ENCODE measurements around the gene ATP10A. TPM values are rescaled to one million over a fixed set of nuclear protein-coding genes. Genes with fewer than 3 reads are reported as not detected.

ATP10A gene
- total and polyA plus RNA-seq, 9 of the 15 experiments (the other 6 are each of a cell fraction or from before 2014, with no cell fraction given) = 0.09 TPM; not detected in 8

DNA sequence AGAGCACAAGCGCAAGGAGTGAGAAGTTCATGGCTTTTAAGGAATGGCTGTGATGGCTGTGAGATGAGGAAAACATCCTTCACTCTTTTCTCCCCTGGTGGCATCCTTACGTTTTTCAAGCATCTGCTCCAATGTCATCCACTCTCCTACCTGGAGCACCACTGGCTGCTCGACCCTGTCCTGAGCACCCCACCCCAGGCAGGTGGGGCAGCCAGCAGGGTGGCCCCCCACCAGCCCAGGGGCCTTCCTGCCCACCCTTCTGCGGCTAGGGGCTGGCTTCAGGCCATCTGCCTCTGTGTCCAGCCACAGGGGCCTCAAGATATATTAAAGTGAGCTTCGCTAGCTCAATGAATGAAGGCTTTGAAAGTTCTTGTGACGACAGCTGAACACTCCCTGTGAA is 56.1 kb downstream of the ATP10A start (continued):
- TF ChIP-seq IRF2 (CRISPR knock-in tag; IDR thresholded peaks at IDR 0.05) = no peak
- TF ChIP-seq MTF1 (CRISPR knock-in tag; IDR thresholded peaks at IDR 0.05; ENCODE audit: borderline replicate concordance) = no peak

GRCh38 chr15:25805031-25805430 is 58.1 kb downstream of the ATP10A start:
- ChIA-PET CTCF (ENCODE audit: low intra/inter-chr PET ratio) (no interaction called here), POLR2A (no interaction called here)
- H2AFZ ChIP-seq (ENCODE audit: low read depth, low read length) = no peak overlapping the region
- H3K27me3 ChIP-seq (ENCODE audit: control insufficient read depth in 2 of 2, insufficient read depth in 2 of 2, low read length in 2 of 2) = peaks cover 6 to 59% of the 10 kb centered on the region in 2 experiments; a peak in 4 of 5 replicates
- BruUV-seq (replicated peaks) = no TSS peak
- no peak for FAIRE-seq
- no peak overlapping the region for H3K27ac ChIP-seq (ENCODE audit: extremely low read depth, low read depth, low read length)
- WGBS (ENCODE audit: insufficient coverage, low coverage, missing lambda C conversion rate) = under 1% methylated on average over 12 of the region's 12 CpGs
- no peaks in the 10 kb centered on the region for H3K4me1 ChIP-seq (replicated peaks in 1 of 2; ENCODE audit: control insufficient read depth in 2 of 2, insufficient read depth in 2 of 2, low read length in 2 of 2)
- H3K36me3 ChIP-seq (ENCODE audit: control insufficient read depth, insufficient read depth, low read length) = no peaks in the 10 kb centered on the region
- no peaks in the 10 kb centered on the region for H3K9me3 ChIP-seq (replicated peaks; ENCODE audit: control insufficient read depth, insufficient read depth, low read depth, low read length)
- TF ChIP-seq, protein P1, sequence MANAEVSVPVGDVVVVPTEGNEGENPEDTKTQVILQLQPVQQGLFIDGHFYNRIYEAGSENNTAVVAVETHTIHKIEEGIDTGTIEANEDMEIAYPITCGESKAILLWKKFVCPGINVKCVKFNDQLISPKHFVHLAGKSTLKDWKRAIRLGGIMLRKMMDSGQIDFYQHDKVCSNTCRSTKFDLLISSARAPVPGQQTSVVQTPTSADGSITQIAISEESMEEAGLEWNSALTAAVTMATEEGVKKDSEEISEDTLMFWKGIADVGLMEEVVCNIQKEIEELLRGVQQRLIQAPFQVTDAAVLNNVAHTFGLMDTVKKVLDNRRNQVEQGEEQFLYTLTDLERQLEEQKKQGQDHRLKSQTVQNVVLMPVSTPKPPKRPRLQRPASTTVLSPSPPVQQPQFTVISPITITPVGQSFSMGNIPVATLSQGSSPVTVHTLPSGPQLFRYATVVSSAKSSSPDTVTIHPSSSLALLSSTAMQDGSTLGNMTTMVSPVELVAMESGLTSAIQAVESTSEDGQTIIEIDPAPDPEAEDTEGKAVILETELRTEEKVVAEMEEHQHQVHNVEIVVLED (CRISPR knock-in tag; IDR thresholded peaks at IDR 0.05) = no peak
- no peak for TF ChIP-seq SETDB1 (IDR thresholded peaks at IDR 0.05; ENCODE audit: low read length)
- TF ChIP-seq ZNF274 (IDR thresholded peaks at IDR 0.05; ENCODE audit: borderline replicate concordance, low read depth, low read length) = no peak
- no peak for TF ChIP-seq ZC3H11A (IDR thresholded peaks at IDR 0.05; ENCODE audit: low read depth, low read length)
- no peak for TF ChIP-seq KAT8 (IDR thresholded peaks at IDR 0.05; ENCODE audit: low read depth)
- TF ChIP-seq, protein P2, sequence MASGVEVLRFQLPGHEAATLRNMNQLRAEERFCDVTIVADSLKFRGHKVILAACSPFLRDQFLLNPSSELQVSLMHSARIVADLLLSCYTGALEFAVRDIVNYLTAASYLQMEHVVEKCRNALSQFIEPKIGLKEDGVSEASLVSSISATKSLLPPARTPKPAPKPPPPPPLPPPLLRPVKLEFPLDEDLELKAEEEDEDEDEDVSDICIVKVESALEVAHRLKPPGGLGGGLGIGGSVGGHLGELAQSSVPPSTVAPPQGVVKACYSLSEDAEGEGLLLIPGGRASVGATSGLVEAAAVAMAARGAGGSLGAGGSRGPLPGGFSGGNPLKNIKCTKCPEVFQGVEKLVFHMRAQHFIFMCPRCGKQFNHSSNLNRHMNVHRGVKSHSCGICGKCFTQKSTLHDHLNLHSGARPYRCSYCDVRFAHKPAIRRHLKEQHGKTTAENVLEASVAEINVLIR (CRISPR knock-in tag; IDR thresholded peaks at IDR 0.05) = no peak
- TF ChIP-seq ZNF583 (CRISPR knock-in tag; IDR thresholded peaks at IDR 0.05) = no peak
- TF ChIP-seq MYC (IDR thresholded peaks at IDR 0.05; ENCODE audit: low read depth, low read length) = no peak
- TF ChIP-seq MYC (CRISPR knock-in tag; IDR thresholded peaks at IDR 0.05; ENCODE audit: borderline replicate concordance, low read depth) = no peak
- H3K4me2 ChIP-seq (ENCODE audit: insufficient read depth, low read length) = no peak overlapping the region
- no peak for ATAC-seq
- in situ Hi-C loops (cut with MboI) = no loop called here
- no peaks in the 10 kb centered on the region for H3K9me1 ChIP-seq (ENCODE audit: control insufficient read depth, insufficient read depth, low read length)
- intact Hi-C loops (cut with micrococcal nuclease) = no loop called here
- no peaks in the 10 kb centered on the region for H3K79me2 ChIP-seq (ENCODE audit: control insufficient read depth, insufficient read depth, low read length)
- H4K20me1 ChIP-seq (replicated peaks; ENCODE audit: control insufficient read depth, insufficient read depth, low read length) = no peaks in the 10 kb centered on the region; the same call in 1 of the 2 replicates
- no peak for DNase-seq (ENCODE audit: extremely low read depth in 1 of 4, low spot score in 3 of 4)
- H3K4me3 ChIP-seq = no peak overlapping the region
- no peak overlapping the region for H3K9ac ChIP-seq (ENCODE audit: insufficient read depth in 1 of 2, low read depth in 2 of 2, low read length in 2 of 2)
